Neuronal stem cell (in vitro differentiated cells): ENCODE data around the gene TMEM59L.

Source experiments
- DNase-seq: peaks from one replicate; pipeline ENCODE4 v3.0.0-alpha.2; 2013; ENCODE audit warnings: low spot score
- H2AFZ ChIP-seq: one replicate; pipeline ENCODE4 v1.6.1; 2013; ENCODE audit warnings: mild to moderate bottlenecking, low read length, inconsistent platforms
- H2AK5ac ChIP-seq: 2 replicates; pipeline ENCODE4 v1.6.1; 2013; ENCODE audit warnings: low read depth, mild to moderate bottlenecking, inconsistent platforms, low read length, moderate library complexity, mixed read lengths
- H2BK120ac ChIP-seq: 2 replicates; pipeline ENCODE4 v1.6.1; 2013; ENCODE audit warnings: low read depth, mild to moderate bottlenecking, inconsistent platforms, low read length, moderate library complexity, mixed read lengths
- H2BK12ac ChIP-seq: one replicate; pipeline ENCODE4 v1.6.1; 2013; ENCODE audit warnings: low read length, inconsistent platforms
- H2BK15ac ChIP-seq: 2 replicates; pipeline ENCODE4 v1.6.1; 2013; ENCODE audit warnings: mild to moderate bottlenecking, low read length, inconsistent platforms, mixed read lengths
- H2BK5ac ChIP-seq: one replicate; pipeline ENCODE4 v1.6.1; 2013; ENCODE audit warnings: inconsistent platforms, mild to moderate bottlenecking, low read length, moderate library complexity
- H3K14ac ChIP-seq: one replicate; pipeline ENCODE4 v1.6.1; 2013; ENCODE audit warnings: low read length, inconsistent platforms
- H3K18ac ChIP-seq: 2 replicates; pipeline ENCODE4 v1.6.1; 2013; ENCODE audit warnings: low read length, inconsistent platforms
- H3K23ac ChIP-seq: 2 replicates; pipeline ENCODE4 v1.6.1; 2013; ENCODE audit warnings: low read depth, mild to moderate bottlenecking, mixed read lengths, low read length, inconsistent platforms; ENCODE audit not compliant: poor library complexity
- H3K27ac ChIP-seq: replicated peaks from 3 replicates; pipeline ENCODE4 v1.5.1; 2013; ENCODE audit warnings: low read length, inconsistent platforms
- H3K27me3 ChIP-seq, 3 experiments: 2 replicates each; pipeline ENCODE4 v1.6.1; 2013; ENCODE audit warnings: low read length in 3 of 3, mild to moderate bottlenecking in 2 of 3, inconsistent platforms in 1 of 3, low read depth in 1 of 3, mixed read lengths in 1 of 3, moderate library complexity in 1 of 3; ENCODE audit not compliant: control insufficient read depth in 3 of 3, insufficient read depth in 3 of 3
- H3K36me3 ChIP-seq, 2 donors: replicated peaks in 1 of 2; 2 replicates each; pipeline ENCODE4 v1.6.1; 2013; ENCODE audit warnings: low read length in 2 of 2; ENCODE audit not compliant: control insufficient read depth in 2 of 2, insufficient read depth in 2 of 2
- H3K4ac ChIP-seq: 2 replicates; pipeline ENCODE4 v1.6.1; 2013; ENCODE audit warnings: inconsistent platforms, mild to moderate bottlenecking, low read length, moderate library complexity
- H3K4me1 ChIP-seq, 2 donors: 1 replicate in 1 of 2; 2 replicates in 1 of 2; pipeline ENCODE4 v1.6.1; 2013; ENCODE audit warnings: low read length in 2 of 2, low read depth in 1 of 2; ENCODE audit not compliant: control insufficient read depth in 2 of 2, insufficient read depth in 1 of 2
- H3K4me2 ChIP-seq: one replicate; pipeline ENCODE4 v1.6.1; 2013; ENCODE audit warnings: mild to moderate bottlenecking, low read length, inconsistent platforms; ENCODE audit not compliant: insufficient read depth, poor library complexity, severe bottlenecking
- H3K4me3 ChIP-seq, 2 donors: 2 replicates each; pipeline ENCODE4 v1.5.1; 2013; ENCODE audit warnings: low read length in 2 of 2, mild to moderate bottlenecking in 2 of 2, inconsistent platforms in 1 of 2, moderate library complexity in 1 of 2
- H3K79me1 ChIP-seq: one replicate; pipeline ENCODE4 v1.6.1; 2013; ENCODE audit warnings: low read depth, mild to moderate bottlenecking, inconsistent platforms, low read length, moderate library complexity
- H3K9ac ChIP-seq: one replicate; pipeline ENCODE4 v1.6.1; 2013; ENCODE audit warnings: mild to moderate bottlenecking, low read depth, low read length, inconsistent platforms; ENCODE audit not compliant: poor library complexity
- H3K9me3 ChIP-seq, 2 donors: replicated peaks in 1 of 2; 2 replicates each; pipeline versions ENCODE3 to v1.6.1; 2013; ENCODE audit warnings: low read length in 2 of 2, mild to moderate bottlenecking in 2 of 2, inconsistent platforms in 1 of 2, low read depth in 1 of 2, mixed read lengths in 1 of 2, moderate library complexity in 1 of 2; ENCODE audit not compliant: control insufficient read depth in 2 of 2, insufficient read depth in 1 of 2
- H4K8ac ChIP-seq: one replicate; pipeline ENCODE4 v1.6.1; 2013; ENCODE audit warnings: low read depth, mild to moderate bottlenecking, inconsistent platforms, low read length, moderate library complexity
- H4K91ac ChIP-seq: one replicate; pipeline ENCODE4 v1.6.1; 2013; ENCODE audit warnings: low read length, low read depth, mild to moderate bottlenecking, inconsistent platforms; ENCODE audit not compliant: poor library complexity
- WGBS, 2 donors: extraction: QIAGEN DNeasy Blood & Tissue Kit; methylation state at CpG; one replicate each; pipeline ENCODE4 v1.1.7; 2013; ENCODE audit warnings: missing lambda C conversion rate in 2 of 2, mixed read lengths in 1 of 2; ENCODE audit not compliant: insufficient read length in 2 of 2, insufficient replicate concordance in 1 of 2; ENCODE audit errors: extremely low coverage in 2 of 2; 5-methylcytosine and 5-hydroxymethylcytosine counted together

The TMEM59L gene

DNA sequence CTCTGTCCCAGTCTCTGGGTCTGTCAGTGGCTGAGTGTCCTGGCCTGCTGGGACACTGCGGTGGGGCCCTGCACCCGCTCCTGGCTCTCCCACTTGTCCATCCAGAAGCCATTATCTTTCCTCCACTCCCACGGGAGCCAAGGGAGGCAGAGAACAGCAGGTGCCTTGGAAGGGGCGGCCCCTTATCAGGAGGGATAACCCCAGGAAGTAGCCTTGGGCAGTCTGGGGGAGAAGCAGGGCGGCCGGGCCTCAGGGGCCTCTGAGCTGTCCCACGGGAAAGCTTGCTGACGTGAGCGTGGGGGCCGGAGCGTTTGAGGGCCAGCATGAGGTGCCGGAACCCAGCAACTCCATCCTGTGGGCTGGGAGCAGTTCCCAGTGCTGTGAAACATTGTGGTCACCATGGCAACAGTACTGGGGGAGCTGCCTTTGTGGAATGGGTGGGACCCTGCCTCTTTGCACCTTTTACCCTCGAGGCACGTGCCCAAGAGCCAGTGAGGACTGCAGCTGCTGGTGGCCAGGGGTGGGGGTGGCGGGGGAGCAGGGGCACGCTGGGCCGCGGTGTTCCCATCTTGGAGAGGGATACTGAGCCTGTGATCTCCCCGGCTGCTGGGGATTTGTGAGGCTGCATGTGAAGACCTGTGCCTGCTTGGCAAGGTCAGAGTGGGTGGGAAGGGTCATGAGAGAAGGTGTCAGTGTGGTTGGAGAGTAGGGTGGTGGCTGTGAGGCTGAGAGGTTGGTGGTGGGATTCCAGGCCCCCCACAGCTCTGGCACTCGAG lies 45.1 kb downstream of the TMEM59L start:
- no peak overlapping the region for H2BK120ac ChIP-seq
- no peaks in the 10 kb centered on the region for H3K27me3 ChIP-seq
- DNase-seq, result peak; percentile 51
- peak overlapping the region; percentile 53 for H2AK5ac ChIP-seq
- H4K91ac ChIP-seq, result no peak overlapping the region
- H2BK5ac ChIP-seq, result no peak overlapping the region
- no peak overlapping the region for H4K8ac ChIP-seq
- H3K4me1 ChIP-seq, result peaks cover 27 to 35% of the 10 kb centered on the region in 2 donors
- H3K14ac ChIP-seq, result peak overlapping the region; percentile 4
- peaks cover 6% of the 10 kb centered on the region for H3K79me1 ChIP-seq
- peak overlapping the region; percentile 70 for H3K18ac ChIP-seq
- no peak overlapping the region for H3K4me3 ChIP-seq
- no peak overlapping the region for H2BK12ac ChIP-seq
- no peak overlapping the region for H3K9ac ChIP-seq
- no peak overlapping the region for H3K4ac ChIP-seq
- H2AFZ ChIP-seq, result no peak overlapping the region
- H2BK15ac ChIP-seq, result no peak overlapping the region
- H3K4me2 ChIP-seq, result no peak overlapping the region
- no peaks in the 10 kb centered on the region for H3K9me3 ChIP-seq
- WGBS, 2 donors, result no CpG with 5 or more reads among the region's 20 CpGs
- H3K36me3 ChIP-seq, result no peaks in the 10 kb centered on the region
- H3K23ac ChIP-seq, result no peak overlapping the region
- peak overlapping the region; percentile 10 for H3K27ac ChIP-seq

GRCh38 chr19:18658366-18658855 lies 45.7 kb downstream of the TMEM59L start:
- Histone ChIP-seq H3K27me3 (no peaks in the 10 kb centered on the region), H3K4me3 (no peak overlapping the region), H2BK5ac (no peak overlapping the region), H3K36me3 (no peaks in the 10 kb centered on the region), H2BK15ac (no peak overlapping the region), H4K91ac (no peak overlapping the region), H4K8ac (no peak overlapping the region), H3K18ac (peak overlapping the region; percentile 70), H3K27ac (peak overlapping the region; percentile 10), H3K4me2 (no peak overlapping the region), H3K9ac (no peak overlapping the region), H2AK5ac (peak overlapping the region; percentile 53), H3K9me3 (no peaks in the 10 kb centered on the region), H3K4ac (no peak overlapping the region), H2BK120ac (no peak overlapping the region), H2BK12ac (no peak overlapping the region), H3K23ac (no peak overlapping the region), H3K79me1 (peaks cover 6% of the 10 kb centered on the region), H2AFZ (no peak overlapping the region), H3K14ac (peak overlapping the region; percentile 4), H3K4me1 (peaks cover 34 to 38% of the 10 kb centered on the region in 2 donors)
- no CpG with 5 or more reads among the region's 4 CpGs for WGBS, 2 donors
- no peak for DNase-seq

DNA sequence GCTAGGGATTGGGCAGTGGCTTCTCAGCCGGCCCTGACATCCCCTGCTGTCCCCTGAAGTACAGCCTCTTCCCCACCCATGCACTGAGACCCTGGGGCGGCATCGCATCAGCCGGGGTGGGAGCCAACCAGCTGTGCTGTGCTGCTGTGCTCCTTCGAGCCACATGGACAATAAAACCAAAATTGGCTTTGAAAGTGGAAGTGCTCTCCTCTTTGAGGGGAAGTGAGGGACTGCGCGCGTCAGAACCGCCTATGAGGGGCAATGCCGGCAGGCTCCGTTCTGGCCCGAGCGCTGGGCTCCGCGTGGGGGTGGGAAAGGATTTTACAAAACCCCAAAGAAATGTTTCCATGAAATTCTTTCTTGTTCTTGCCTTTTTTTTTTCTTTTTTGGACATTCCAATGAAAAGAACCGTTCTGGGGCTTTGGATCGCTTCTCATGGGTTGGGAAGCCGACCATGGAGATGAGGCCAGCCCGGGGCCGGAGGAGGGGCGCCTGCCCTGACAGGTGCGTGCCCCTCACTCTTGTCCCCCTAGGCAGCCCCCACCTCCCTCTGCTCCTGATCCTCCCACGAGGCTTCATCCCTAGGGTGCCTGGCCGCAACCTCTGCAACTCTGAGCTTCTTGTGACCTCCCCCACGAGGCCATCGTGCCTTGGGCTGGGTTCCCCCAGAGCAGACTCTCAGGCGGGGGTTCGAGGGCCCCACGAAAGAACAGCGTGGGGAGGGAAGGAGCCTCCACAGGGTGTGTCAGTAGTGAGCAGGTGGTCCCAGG lies 46.8 kb downstream of the TMEM59L start:
- H3K4ac ChIP-seq, result no peak overlapping the region
- H3K23ac ChIP-seq, result no peak overlapping the region
- H3K4me1 ChIP-seq, result peaks cover 38 to 39% of the 10 kb centered on the region in 2 donors
- H3K4me2 ChIP-seq, result no peak overlapping the region
- peaks cover 2 to 4% of the 10 kb centered on the region in 2 donors for H3K36me3 ChIP-seq
- no CpG with 5 or more reads among the region's 30 CpGs for WGBS, 2 donors
- no peak for DNase-seq
- no peak overlapping the region for H2AK5ac ChIP-seq
- no peak overlapping the region for H3K4me3 ChIP-seq
- H2BK5ac ChIP-seq, result no peak overlapping the region
- H3K14ac ChIP-seq, result no peak overlapping the region
- no peak overlapping the region for H4K8ac ChIP-seq
- no peaks in the 10 kb centered on the region for H3K9me3 ChIP-seq
- H2BK15ac ChIP-seq, result no peak overlapping the region
- no peak overlapping the region for H2AFZ ChIP-seq
- H3K18ac ChIP-seq, result no peak overlapping the region
- H3K27me3 ChIP-seq, result no peaks in the 10 kb centered on the region
- no peak overlapping the region for H3K9ac ChIP-seq
- H4K91ac ChIP-seq, result no peak overlapping the region
- peaks cover 7% of the 10 kb centered on the region for H3K79me1 ChIP-seq
- no peak overlapping the region for H2BK120ac ChIP-seq
- H2BK12ac ChIP-seq, result no peak overlapping the region
- H3K27ac ChIP-seq, result no peak overlapping the region
